HT-29 (cell line): ENCODE measurements around the gene KCNQ5. TPM values are rescaled to one million over a fixed set of nuclear protein-coding genes. Genes with fewer than 3 reads are reported as not detected.
"Not testable (repeated sequence)": the region's sequence is repeated elsewhere in the genome, so short reads cannot be mapped to it uniquely, and the experiment has no call there.

Experiments used
- DNase-seq: peaks from one replicate; pipeline ENCODE4 v3.0.0-alpha.2; 2015; ENCODE audit warnings: low spot score
- total RNA-seq: library from RNA; depleted of rRNA; stranded (reverse); fragments of >200 nt; shearing (Covaris generic); gene quantifications from 2 replicates; pipeline ENCODE4 v1.2.3, GENCODE V29; 2014

The KCNQ5 gene
- total RNA-seq, 1 experiment from 2014 or later, result not detected

GRCh38 chr6:72841195-72841594 lies 219.3 kb downstream of the KCNQ5 start:
- no peak for DNase-seq

GRCh38 chr6:72842140-72842539 lies 220.3 kb downstream of the KCNQ5 start:
- DNase-seq, result no peak

GRCh38 chr6:72844614-72845013 lies 222.8 kb downstream of the KCNQ5 start:
- no peak for DNase-seq

GRCh38 chr6:72849346-72849745 lies 227.5 kb downstream of the KCNQ5 start:
- DNase-seq, result no peak

- no peak for DNase-seq
Measured at GRCh38 chr6:72850040-72850439, 228.2 kb downstream of the KCNQ5 start.

- DNase-seq, result no peak
Measured at GRCh38 chr6:72850469-72850868, 228.6 kb downstream of the KCNQ5 start.

- DNase-seq, result no peak
Measured at GRCh38 chr6:72855471-72855870, 233.6 kb downstream of the KCNQ5 start.

- no peak for DNase-seq
Measured at GRCh38 chr6:72856801-72857200, 234.9 kb downstream of the KCNQ5 start.

GRCh38 chr6:72857791-72858585 lies 236.1 kb downstream of the KCNQ5 start:
- no peak for DNase-seq

- DNase-seq, result no peak
Measured at GRCh38 chr6:72861059-72861458, 239.2 kb downstream of the KCNQ5 start.

GRCh38 chr6:72861935-72862432 lies 240.1 kb downstream of the KCNQ5 start:
- DNase-seq, result no peak

GRCh38 chr6:72863131-72863530 lies 241.3 kb downstream of the KCNQ5 start:
- DNase-seq, result no peak

- DNase-seq, result no peak
Measured at GRCh38 chr6:72864236-72864635, 242.4 kb downstream of the KCNQ5 start.

- no peak for DNase-seq
Measured at GRCh38 chr6:72864799-72865198, 242.9 kb downstream of the KCNQ5 start.

GRCh38 chr6:72865467-72865866 lies 243.6 kb downstream of the KCNQ5 start:
- DNase-seq, result no peak

- no peak for DNase-seq
Measured at GRCh38 chr6:72869621-72870020, 247.8 kb downstream of the KCNQ5 start.

- DNase-seq, result no peak
Measured at GRCh38 chr6:72873433-72873832, 251.6 kb downstream of the KCNQ5 start.

GRCh38 chr6:72876256-72876655 lies 254.4 kb downstream of the KCNQ5 start:
- no peak for DNase-seq

GRCh38 chr6:72886170-72886569 lies 264.3 kb downstream of the KCNQ5 start:
- no peak for DNase-seq

GRCh38 chr6:72890233-72890632 lies 268.4 kb downstream of the KCNQ5 start:
- DNase-seq, result no peak

GRCh38 chr6:72890671-72891070 lies 268.8 kb downstream of the KCNQ5 start:
- DNase-seq, result no peak

- DNase-seq, result no peak
Measured at GRCh38 chr6:72892901-72893300, 271.0 kb downstream of the KCNQ5 start.

GRCh38 chr6:72894091-72894490 lies 272.2 kb downstream of the KCNQ5 start:
- no peak for DNase-seq

GRCh38 chr6:72898313-72898712 lies 276.4 kb downstream of the KCNQ5 start:
- DNase-seq, result not testable (repeated sequence)
